ENCODE data around the gene MTF1.
"Not testable (repeated sequence)": the region's sequence is repeated elsewhere in the genome, so short reads cannot be mapped to it uniquely, and the experiment has no call there.

MTF1 gene

GRCh38 chr1:37782491-37782890 is 76.9 kb downstream of the MTF1 start:
- no peak for DNase-seq

- DNase-seq, result no peak
Measured at GRCh38 chr1:37778654-37779053, 80.7 kb downstream of the MTF1 start.

- DNase-seq, result no peak
Measured at GRCh38 chr1:37776946-37777516, 82.4 kb downstream of the MTF1 start.

- DNase-seq, result not testable (repeated sequence)
Measured at GRCh38 chr1:37771440-37771839, 88.0 kb downstream of the MTF1 start.

- DNase-seq, result no peak
Measured at GRCh38 chr1:37767488-37767887, 91.9 kb downstream of the MTF1 start.

GRCh38 chr1:37765916-37766664 is 93.3 kb downstream of the MTF1 start:
- DNase-seq, result no peak

GRCh38 chr1:37764888-37765441 is 94.4 kb downstream of the MTF1 start, which contains the start of gene EPHA10:
Gene EPHA10 (minus strand): TSS chr1:37765120. CDS start chr1:37765066, 54 bp downstream.
- no peak for DNase-seq

- DNase-seq, result no peak
Measured at GRCh38 chr1:37764414-37764825, 95.0 kb downstream of the MTF1 start.

- DNase-seq, result no peak
Measured at GRCh38 chr1:37763791-37764413, 95.5 kb downstream of the MTF1 start.

- no peak for DNase-seq
Measured at GRCh38 chr1:37762516-37762915, 96.9 kb downstream of the MTF1 start.

GRCh38 chr1:37761416-37762095 is 97.8 kb downstream of the MTF1 start:
- no peak for DNase-seq

All from KG1 (cell line).